NT2/D1 (cell line): Measurements from ENCODE around the gene TMEM154.

ENCODE experiments used
- SUZ12 ChIP-seq: IDR thresholded peaks from 2 replicates; pipeline ENCODE4 v1.6.1; 2011; ENCODE audit not compliant: insufficient read length, insufficient read depth; ENCODE audit errors: extremely low read depth
- ZNF274 ChIP-seq: IDR thresholded peaks from 2 replicates; pipeline ENCODE4 v1.6.1; 2011; ENCODE audit warnings: mild to moderate bottlenecking, low read depth, low read length

- no peak for TF ChIP-seq ZNF274
- no peak for TF ChIP-seq SUZ12
These were observed 105.9 kb downstream of the TMEM154 start for GRCh38 chr4:152573861-152574260.
